K562 (cell line): Measurements from ENCODE around the gene DELE1. TPM values are rescaled to one million over a fixed set of nuclear protein-coding genes. Genes with fewer than 3 reads are reported as not detected.

Experiments used
- ARNT ChIP-seq, 2 experiments: fragments of 450-650 bp; IDR thresholded peaks; 2 replicates each; pipeline ENCODE4 v1.6.1; 2016; ENCODE audit warnings: mild to moderate bottlenecking in 1 of 2
- CC2D1A ChIP-seq: fragments of 450-650 bp; IDR thresholded peaks from 2 replicates; pipeline ENCODE4 v1.6.1; 2017; ENCODE audit warnings: mild to moderate bottlenecking
- CEBPB ChIP-seq: fragments of 450-650 bp; IDR thresholded peaks from 2 replicates; pipeline ENCODE4 v1.6.1; 2016; ENCODE audit warnings: missing genetic modification characterization, missing compliant biosample characterization
- CHD1 ChIP-seq: fragments of 200-600 bp; sonication (generic); IDR thresholded peaks from one replicate; pipeline ENCODE4 v1.6.1; 2012; ENCODE audit warnings: mild to moderate bottlenecking, moderate library complexity, low read length, inconsistent platforms
- DMBX1 ChIP-seq: fragments of 250-450 bp; sonication (Bioruptor Pico); IDR thresholded peaks from 2 replicates; pipeline ENCODE4 v1.8.0; 2022; ENCODE audit warnings: inconsistent platforms, mild to moderate bottlenecking, moderate library complexity, borderline replicate concordance
- ESRRB ChIP-seq: fragments of 250-450 bp; sonication (Bioruptor Pico); IDR thresholded peaks from 2 replicates; pipeline ENCODE4 v1.5.0; 2020; ENCODE audit warnings: mild to moderate bottlenecking, moderate library complexity, borderline replicate concordance
- HBP1 ChIP-seq: fragments of 450-650 bp; formaldehyde crosslinking; IDR thresholded peaks from 2 replicates; pipeline ENCODE4 v1.4.0; 2022; ENCODE audit warnings: missing genetic modification characterization
- HDAC3 ChIP-seq: fragments of 450-650 bp; IDR thresholded peaks from 2 replicates; pipeline ENCODE4 v1.6.1; 2018; ENCODE audit warnings: borderline replicate concordance, mild to moderate bottlenecking, moderate library complexity; ENCODE audit not compliant: partially characterized antibody
- KLF13 ChIP-seq: fragments of 450-650 bp; IDR thresholded peaks from 2 replicates; pipeline ENCODE4 v1.6.1; 2016; ENCODE audit warnings: missing genetic modification characterization, low read depth, mild to moderate bottlenecking, missing compliant biosample characterization, moderate library complexity, borderline replicate concordance
- MCM5 ChIP-seq: fragments of 450-650 bp; IDR thresholded peaks from 2 replicates; pipeline ENCODE4 v1.6.1; 2016; ENCODE audit warnings: low read depth
- NR0B1 ChIP-seq: fragments of 450-650 bp; IDR thresholded peaks from one replicate; pipeline ENCODE4 v1.6.1; 2018; ENCODE audit warnings: mild to moderate bottlenecking, moderate library complexity; ENCODE audit not compliant: partially characterized antibody
- SETDB1 ChIP-seq: IDR thresholded peaks from one replicate; pipeline ENCODE4 v1.6.1; 2012; ENCODE audit warnings: low read length, control low read depth, inconsistent platforms
- SIRT6 ChIP-seq: IDR thresholded peaks from one replicate; pipeline ENCODE4 v1.6.1; 2012; ENCODE audit warnings: low read depth, mild to moderate bottlenecking, control low read depth, inconsistent platforms, low read length, moderate library complexity
- THRB ChIP-seq: fragments of 450-650 bp; formaldehyde crosslinking; conservative IDR thresholded peaks from 2 replicates; pipeline ENCODE4 v1.4.0; 2022; ENCODE audit warnings: mild to moderate bottlenecking, missing genetic modification characterization
- TRIM28 ChIP-seq: fragments of 450-650 bp; IDR thresholded peaks from 2 replicates; pipeline ENCODE4 v1.6.1; 2017
- ZNF175 ChIP-seq: fragments of 200-800 bp; sonication (Bioruptor generic); IDR thresholded peaks from 2 replicates; pipeline ENCODE4 v1.6.1; 2016; ENCODE audit warnings: low read depth, mild to moderate bottlenecking, missing genetic modification characterization, missing compliant biosample characterization
- ZNF311 ChIP-seq: fragments of 250-450 bp; sonication (Bioruptor Pico); IDR thresholded peaks from 2 replicates; pipeline ENCODE4 v1.4.0; 2020; ENCODE audit warnings: mild to moderate bottlenecking, moderate library complexity
- polyA plus RNA-seq, 8 experiments: library from polyadenylated mRNA; depleted of rRNA in 4 of 8; stranded (reverse) in 5 of 8; unstranded in 3 of 8; fragments of >200 nt; fragmentation: Nextera tagmentation in 2 of 8; fragmentation: Illumina TruSeq in 1 of 8; extraction: Ambion mirVana in 2 of 8; extraction: Trizol in 1 of 8; gene quantifications; 2 replicates each; pipeline versions ENCODE4 v1.2.1 to v1.2.3, GENCODE V29; 2011 to 2014; ENCODE audit warnings: inconsistent platforms in 1 of 8, missing spikeins in 1 of 8
- total RNA-seq, 7 experiments: library from RNA; depleted of rRNA in 6 of 7; stranded (reverse); fragments of >200 nt in 6 of 7; fragmentation: Illumina TruSeq in 2 of 7; extraction: Trizol in 2 of 7; gene quantifications; 2 replicates each; pipeline versions ENCODE4 v1.2.1 to v1.2.3, GENCODE V29; 2011 to 2021; ENCODE audit warnings: low replicate concordance in 1 of 7
- TF ChIP-seq, protein P1 (sequence below), 2 experiments: fragments of 450-650 bp in 1 of 2; IDR thresholded peaks; 2 replicates each; pipeline ENCODE4 v1.6.1; 2011 to 2017; ENCODE audit warnings: low read depth in 2 of 2, antibody characterized with exemption in 1 of 2, borderline replicate concordance in 1 of 2, low read length in 1 of 2, mild to moderate bottlenecking in 1 of 2, mixed read lengths in 1 of 2; ENCODE audit not compliant: control insufficient read depth in 1 of 2
- TF ChIP-seq, protein P2 (sequence below): IDR thresholded peaks from 2 replicates; pipeline ENCODE4 v1.6.1; 2014; ENCODE audit warnings: antibody characterized with exemption

DELE1 gene
- total and polyA plus RNA-seq, 9 of the 15 experiments (the other 6 are each of a cell fraction or from before 2014, with no cell fraction given), result 16.6 to 74.4 (median 49.8) TPM

DNA sequence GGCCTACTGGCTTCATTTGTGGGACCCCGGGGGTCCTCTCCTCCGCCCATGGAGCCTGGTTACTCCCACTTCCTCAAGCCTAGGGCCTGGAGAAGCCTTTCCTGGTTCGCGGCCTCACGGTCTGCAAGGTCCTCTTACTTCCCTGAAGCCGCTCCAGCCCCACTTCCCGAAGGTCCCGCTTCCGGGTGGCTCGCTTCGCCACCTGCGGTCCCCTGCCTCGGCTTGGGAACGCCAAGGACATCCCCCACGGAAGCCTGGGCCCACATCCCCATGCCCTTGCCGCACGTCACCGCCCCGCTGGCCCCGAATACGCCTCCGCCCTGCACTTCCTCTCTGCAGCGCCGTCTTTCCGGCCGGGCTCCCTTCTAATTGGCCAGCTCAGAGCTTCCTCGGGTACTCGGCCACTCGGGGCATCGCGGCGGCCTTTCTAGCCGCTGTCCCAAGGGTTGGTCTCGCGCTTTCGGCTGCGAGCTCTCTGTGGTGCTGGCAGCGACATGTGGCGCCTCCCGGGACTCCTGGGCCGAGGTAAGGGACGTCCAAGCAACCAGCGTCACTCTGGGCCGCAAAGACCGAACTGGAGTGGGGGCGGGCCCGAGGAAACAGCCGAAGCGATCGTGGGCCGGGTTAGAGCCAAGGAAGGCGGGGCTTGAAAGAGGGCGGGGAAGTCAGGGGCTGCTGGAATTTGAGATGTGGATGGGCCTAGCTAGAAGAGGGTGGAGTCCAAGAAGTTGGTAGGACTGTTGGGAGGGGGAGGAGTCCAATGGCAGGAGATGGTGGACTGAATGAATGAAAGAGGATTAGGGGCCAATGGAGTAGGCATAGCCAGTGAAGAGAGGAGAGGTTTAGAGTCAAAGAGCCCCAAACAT lies at the start of gene DELE1 (continued):
- TF ChIP-seq, protein P1, sequence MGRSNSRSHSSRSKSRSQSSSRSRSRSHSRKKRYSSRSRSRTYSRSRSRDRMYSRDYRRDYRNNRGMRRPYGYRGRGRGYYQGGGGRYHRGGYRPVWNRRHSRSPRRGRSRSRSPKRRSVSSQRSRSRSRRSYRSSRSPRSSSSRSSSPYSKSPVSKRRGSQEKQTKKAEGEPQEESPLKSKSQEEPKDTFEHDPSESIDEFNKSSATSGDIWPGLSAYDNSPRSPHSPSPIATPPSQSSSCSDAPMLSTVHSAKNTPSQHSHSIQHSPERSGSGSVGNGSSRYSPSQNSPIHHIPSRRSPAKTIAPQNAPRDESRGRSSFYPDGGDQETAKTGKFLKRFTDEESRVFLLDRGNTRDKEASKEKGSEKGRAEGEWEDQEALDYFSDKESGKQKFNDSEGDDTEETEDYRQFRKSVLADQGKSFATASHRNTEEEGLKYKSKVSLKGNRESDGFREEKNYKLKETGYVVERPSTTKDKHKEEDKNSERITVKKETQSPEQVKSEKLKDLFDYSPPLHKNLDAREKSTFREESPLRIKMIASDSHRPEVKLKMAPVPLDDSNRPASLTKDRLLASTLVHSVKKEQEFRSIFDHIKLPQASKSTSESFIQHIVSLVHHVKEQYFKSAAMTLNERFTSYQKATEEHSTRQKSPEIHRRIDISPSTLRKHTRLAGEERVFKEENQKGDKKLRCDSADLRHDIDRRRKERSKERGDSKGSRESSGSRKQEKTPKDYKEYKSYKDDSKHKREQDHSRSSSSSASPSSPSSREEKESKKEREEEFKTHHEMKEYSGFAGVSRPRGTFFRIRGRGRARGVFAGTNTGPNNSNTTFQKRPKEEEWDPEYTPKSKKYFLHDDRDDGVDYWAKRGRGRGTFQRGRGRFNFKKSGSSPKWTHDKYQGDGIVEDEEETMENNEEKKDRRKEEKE (IDR thresholded peaks at IDR 0.05; ENCODE audit: borderline replicate concordance in 1 of 2, control insufficient read depth in 1 of 2, low read depth in 2 of 2, low read length in 1 of 2), result no peak
- TF ChIP-seq CC2D1A (no peak), TRIM28 (no peak), SIRT6 (no peak), SETDB1 (no peak), HDAC3 (no peak), ZNF175 (CRISPR knock-in tag) (no peak), MCM5 (no peak), KLF13 (tag) (no peak), NR0B1 (no peak), ARNT (IDR thresholded peaks at IDR 0.05) (no peak), CEBPB (tag) (no peak), ESRRB (CRISPR knock-in tag) (no peak), THRB (CRISPR knock-in tag) (0 out of 2 replicates have a peak, but pooled peaks have one; percentile 46), DMBX1 (CRISPR knock-in tag) (no peak), CHD1 (no peak), HBP1 (CRISPR knock-in tag) (peak; percentile 95), ZNF311 (CRISPR knock-in tag) (no peak)
- TF ChIP-seq, protein P2, sequence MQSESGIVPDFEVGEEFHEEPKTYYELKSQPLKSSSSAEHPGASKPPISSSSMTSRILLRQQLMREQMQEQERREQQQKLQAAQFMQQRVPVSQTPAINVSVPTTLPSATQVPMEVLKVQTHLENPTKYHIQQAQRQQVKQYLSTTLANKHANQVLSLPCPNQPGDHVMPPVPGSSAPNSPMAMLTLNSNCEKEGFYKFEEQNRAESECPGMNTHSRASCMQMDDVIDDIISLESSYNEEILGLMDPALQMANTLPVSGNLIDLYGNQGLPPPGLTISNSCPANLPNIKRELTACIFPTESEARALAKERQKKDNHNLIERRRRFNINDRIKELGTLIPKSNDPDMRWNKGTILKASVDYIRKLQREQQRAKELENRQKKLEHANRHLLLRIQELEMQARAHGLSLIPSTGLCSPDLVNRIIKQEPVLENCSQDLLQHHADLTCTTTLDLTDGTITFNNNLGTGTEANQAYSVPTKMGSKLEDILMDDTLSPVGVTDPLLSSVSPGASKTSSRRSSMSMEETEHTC, result no peak
